Choroid plexus epithelial cell (primary cell): ENCODE measurements around the gene VAMP3.

Source experiments
- DNase-seq: peaks from one replicate; pipeline ENCODE4 v3.0.0-alpha.2; 2010; ENCODE audit warnings: low read depth
- H3K4me3 ChIP-seq: 2 replicates; pipeline ENCODE4 v1.5.1; 2011; ENCODE audit warnings: low read depth, mild to moderate bottlenecking, control low read depth, low read length, moderate library complexity
- TF ChIP-seq, protein P1 (sequence below): conservative IDR thresholded peaks from 2 replicates; pipeline ENCODE4 v1.5.1; 2011; ENCODE audit warnings: low read depth, mild to moderate bottlenecking, control low read depth, inconsistent platforms, low read length, moderate library complexity

The VAMP3 gene

DNA sequence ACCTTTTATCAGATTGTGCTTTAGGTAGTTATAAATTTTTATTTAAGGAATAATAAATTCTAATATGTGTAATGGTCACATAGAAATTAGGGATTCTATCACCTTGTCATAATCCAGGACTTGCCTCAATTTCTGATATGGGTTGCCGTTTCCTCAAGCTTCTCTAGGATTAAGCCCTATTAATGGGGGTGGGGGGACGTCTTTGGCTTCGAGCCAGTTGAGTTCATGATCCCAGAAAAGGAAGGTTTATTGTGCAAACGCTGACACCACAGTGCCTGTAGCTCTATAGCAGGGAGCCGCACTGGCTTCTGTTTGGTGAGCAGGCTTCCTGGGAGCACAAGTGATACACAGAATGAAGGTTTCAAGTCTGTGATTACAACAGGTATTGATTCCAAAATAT lies 22.0 kb upstream of the VAMP3 start:
- DNase-seq = no peak
- TF ChIP-seq, protein P1, sequence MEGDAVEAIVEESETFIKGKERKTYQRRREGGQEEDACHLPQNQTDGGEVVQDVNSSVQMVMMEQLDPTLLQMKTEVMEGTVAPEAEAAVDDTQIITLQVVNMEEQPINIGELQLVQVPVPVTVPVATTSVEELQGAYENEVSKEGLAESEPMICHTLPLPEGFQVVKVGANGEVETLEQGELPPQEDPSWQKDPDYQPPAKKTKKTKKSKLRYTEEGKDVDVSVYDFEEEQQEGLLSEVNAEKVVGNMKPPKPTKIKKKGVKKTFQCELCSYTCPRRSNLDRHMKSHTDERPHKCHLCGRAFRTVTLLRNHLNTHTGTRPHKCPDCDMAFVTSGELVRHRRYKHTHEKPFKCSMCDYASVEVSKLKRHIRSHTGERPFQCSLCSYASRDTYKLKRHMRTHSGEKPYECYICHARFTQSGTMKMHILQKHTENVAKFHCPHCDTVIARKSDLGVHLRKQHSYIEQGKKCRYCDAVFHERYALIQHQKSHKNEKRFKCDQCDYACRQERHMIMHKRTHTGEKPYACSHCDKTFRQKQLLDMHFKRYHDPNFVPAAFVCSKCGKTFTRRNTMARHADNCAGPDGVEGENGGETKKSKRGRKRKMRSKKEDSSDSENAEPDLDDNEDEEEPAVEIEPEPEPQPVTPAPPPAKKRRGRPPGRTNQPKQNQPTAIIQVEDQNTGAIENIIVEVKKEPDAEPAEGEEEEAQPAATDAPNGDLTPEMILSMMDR = no peak
- no peak overlapping the region for H3K4me3 ChIP-seq

DNA sequence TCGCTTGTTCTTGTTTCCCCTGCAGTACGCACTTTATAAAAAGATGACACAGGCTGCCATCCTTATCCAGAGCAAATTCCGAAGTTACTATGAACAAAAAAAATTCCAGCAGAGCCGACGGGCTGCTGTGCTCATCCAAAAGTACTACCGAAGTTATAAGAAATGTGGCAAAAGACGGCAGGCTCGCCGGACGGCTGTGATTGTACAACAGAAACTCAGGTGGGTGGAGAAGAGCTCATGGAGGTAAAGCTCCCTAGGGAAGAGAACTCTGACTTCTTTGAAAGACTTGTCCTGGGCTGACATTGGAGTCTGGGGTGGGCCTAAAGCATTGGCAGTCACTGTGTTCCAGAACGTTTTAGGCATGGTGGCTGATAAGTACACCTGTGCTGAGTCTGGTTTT lies 19.9 kb upstream of the VAMP3 start:
- H3K4me3 ChIP-seq = no peak overlapping the region
- no peak for DNase-seq
- TF ChIP-seq, protein P1 = no peak

DNA sequence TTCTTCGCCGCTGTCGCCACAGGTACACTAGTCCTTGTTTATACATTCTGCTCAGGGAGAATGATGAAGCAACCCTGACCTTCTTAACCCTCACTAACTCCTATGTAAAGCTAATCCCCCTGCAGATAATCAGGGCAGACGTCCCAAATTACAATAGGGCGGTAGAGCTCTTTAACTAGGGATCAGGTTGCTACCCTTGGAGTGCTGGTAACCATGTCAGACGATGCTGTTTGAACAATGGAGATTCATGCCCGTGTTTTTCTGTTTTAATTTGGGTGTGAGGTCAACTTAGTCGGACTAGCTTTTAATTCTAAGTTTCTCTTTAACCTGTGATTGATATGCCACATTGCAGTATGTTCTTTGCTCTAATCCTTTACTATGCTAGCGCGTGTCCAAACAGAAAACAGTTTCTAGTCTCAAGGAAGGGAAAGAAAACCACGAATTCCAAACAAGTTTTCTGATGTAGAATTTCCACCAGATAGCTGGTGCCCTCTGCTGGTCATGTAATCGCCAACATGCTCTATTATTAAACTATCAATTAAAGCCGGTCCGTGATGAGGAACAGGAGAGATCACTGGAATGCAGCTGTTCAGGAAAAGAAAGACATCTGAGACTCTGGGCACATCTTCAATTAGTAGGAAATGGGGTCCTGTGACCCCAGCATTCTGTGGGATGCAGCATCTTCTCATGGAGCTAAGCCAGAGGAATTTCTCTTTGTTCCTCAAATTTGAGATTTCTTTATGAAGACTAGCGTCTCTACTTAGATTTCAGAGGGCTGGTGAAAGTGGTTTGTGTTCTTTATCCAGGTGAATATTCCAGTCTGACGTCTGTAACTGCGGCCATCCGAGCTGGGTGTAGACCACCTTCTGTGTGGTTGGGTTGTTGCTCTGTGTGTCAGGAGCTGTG lies 18.3 kb upstream of the VAMP3 start:
- TF ChIP-seq, protein P1 = peak; percentile 79
- peak; percentile 85 for DNase-seq
- H3K4me3 ChIP-seq = peak overlapping the region; percentile 54

DNA sequence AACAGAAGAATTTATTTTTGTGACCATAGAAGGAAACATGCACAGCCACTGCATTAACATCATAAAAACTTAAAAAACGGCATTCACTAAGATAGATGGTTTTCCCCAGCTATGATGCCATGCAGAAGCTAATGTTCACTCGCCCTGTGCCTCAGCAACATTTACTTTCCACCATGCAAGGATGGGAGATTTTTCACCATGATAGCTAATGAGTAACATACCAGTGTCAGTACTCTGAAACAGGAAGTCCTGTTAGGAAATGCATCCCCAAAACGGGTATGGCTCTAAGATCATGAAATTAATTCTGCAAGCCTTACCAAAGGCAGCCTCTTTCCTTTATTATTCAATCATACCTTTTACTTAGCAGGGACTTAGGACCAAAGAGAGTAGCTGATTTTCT lies 17.5 kb upstream of the VAMP3 start:
- H3K4me3 ChIP-seq = no peak overlapping the region
- no peak for DNase-seq
- TF ChIP-seq, protein P1 = no peak

DNA sequence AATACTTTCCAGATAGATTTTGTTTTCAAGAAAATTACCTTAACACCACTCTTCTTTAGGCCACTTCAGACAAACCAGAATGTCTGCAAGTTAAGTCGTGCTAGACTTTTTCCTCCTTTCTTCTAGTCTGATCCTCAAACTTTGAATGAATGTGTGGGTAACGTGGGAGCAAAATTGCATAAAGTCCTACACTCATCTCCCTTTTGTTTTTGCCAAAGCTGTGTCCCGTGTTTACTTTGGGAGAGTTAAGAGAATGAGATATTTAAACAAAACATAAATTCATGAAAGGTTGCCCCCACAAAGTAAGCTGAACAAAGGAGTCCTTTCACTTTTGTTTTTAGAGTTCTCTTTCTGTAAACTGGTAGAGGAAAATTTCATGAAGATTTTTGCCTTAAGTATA lies 16.9 kb upstream of the VAMP3 start:
- H3K4me3 ChIP-seq = no peak overlapping the region
- TF ChIP-seq, protein P1 = no peak
- DNase-seq = no peak

DNA sequence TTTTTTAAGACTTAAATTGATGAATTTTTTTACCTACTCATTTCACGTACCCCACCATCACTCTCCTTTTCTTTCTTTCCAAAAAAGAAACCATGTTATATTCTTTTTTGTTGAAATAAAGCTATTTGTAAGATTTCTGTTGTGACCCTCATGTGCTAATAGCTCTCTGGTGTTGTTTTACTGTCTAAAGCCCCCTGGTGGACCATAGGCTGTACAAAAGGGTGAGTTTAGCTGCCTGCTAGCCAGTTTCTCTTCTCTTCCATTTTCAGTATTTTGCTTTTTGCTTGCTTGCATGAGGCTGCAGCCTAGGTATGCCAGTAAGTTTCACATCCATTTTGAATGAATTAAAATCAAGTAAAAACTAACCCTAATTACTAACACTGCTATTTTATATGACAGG lies 15.6 kb upstream of the VAMP3 start:
- TF ChIP-seq, protein P1 = peak; percentile 61
- peak; percentile 55 for DNase-seq
- H3K4me3 ChIP-seq = no peak overlapping the region

DNA sequence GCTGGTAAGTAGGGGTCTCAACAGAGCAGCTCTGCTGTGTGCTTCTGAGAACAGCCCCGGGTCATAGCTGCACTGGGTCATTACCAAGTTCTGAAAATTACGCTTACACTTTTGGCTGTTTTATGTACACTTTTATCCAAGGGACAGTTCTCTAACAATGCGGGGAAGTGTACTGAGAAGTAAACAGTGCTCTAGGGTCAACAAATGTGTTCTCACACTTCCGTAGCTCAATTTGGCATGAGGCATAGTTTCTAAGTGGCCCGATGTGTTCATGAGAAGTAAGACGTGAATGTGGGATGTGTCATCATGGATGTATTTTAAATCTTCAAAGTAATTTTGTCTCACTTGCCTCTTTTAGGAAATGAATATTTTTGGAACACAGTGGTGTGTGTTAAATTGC lies 10.9 kb upstream of the VAMP3 start:
- no peak for DNase-seq
- H3K4me3 ChIP-seq = no peak overlapping the region
- TF ChIP-seq, protein P1 = no peak
